NCI-H1694 treated with DMSO at 0.1 percent for 48 hours (cell line): Measurements from ENCODE around the gene OGFR.

Experiments
- DNase-seq: peaks from one replicate; lab custom pipeline; 2025; lab: John Stamatoyannopoulos, UW

Gene OGFR

GRCh38 chr20:62784497-62784896, 20.1 kb upstream of the OGFR start:
- DNase-seq: no peak

- DNase-seq: no peak
Measured at GRCh38 chr20:62785393-62785792, 19.2 kb upstream of the OGFR start.

GRCh38 chr20:62786157-62786556, 18.5 kb upstream of the OGFR start:
- DNase-seq: peak; percentile 11

GRCh38 chr20:62787321-62787720, 17.3 kb upstream of the OGFR start:
- no peak for DNase-seq

GRCh38 chr20:62787866-62788265, 16.8 kb upstream of the OGFR start:
- no peak for DNase-seq

GRCh38 chr20:62788607-62789006, 16.0 kb upstream of the OGFR start:
- DNase-seq: no peak

- no peak for DNase-seq
Measured at GRCh38 chr20:62790075-62790474, 14.6 kb upstream of the OGFR start.

- DNase-seq: peak; percentile 88
Measured at GRCh38 chr20:62791301-62792181, 13.1 kb upstream of the OGFR start.

GRCh38 chr20:62792182-62792939, 12.3 kb upstream of the OGFR start:
- no peak for DNase-seq

GRCh38 chr20:62792940-62793756, 11.5 kb upstream of the OGFR start:
- no peak for DNase-seq

- DNase-seq: no peak
Measured at GRCh38 chr20:62793757-62794006, 11.0 kb upstream of the OGFR start.

GRCh38 chr20:62794007-62794724, 10.5 kb upstream of the OGFR start:
- peak; percentile 72 for DNase-seq

GRCh38 chr20:62795023-62795761, 9.4 kb upstream of the OGFR start:
- DNase-seq: peak; percentile 66

- no peak for DNase-seq
Measured at GRCh38 chr20:62796699-62797491, 7.7 kb upstream of the OGFR start.

GRCh38 chr20:62797671-62798532, 6.7 kb upstream of the OGFR start:
- DNase-seq: no peak

- no peak for DNase-seq
Measured at GRCh38 chr20:62799036-62799435, 5.6 kb upstream of the OGFR start.

- no peak for DNase-seq
Measured at GRCh38 chr20:62799459-62799858, 5.2 kb upstream of the OGFR start.

GRCh38 chr20:62799873-62800272, 4.8 kb upstream of the OGFR start:
- DNase-seq: no peak
